MM.1S (cell line): ENCODE results near the gene SUMF2.
"Not testable (repeated sequence)": the region's sequence is repeated elsewhere in the genome, so short reads cannot be mapped to it uniquely, and the experiment has no call there.

Experiments
- CTCF ChIP-seq: fragments of 300-600 bp; sonication (generic); IDR thresholded peaks from 2 replicates; pipeline ENCODE4 v1.5.1; 2016; ENCODE audit warnings: antibody characterized with exemption, low read length, mixed read lengths
- EZH2 ChIP-seq: fragments of 300-600 bp; sonication (generic); optimal IDR thresholded peaks from 2 replicates; pipeline ENCODE3; 2017; ENCODE audit warnings: low read depth, mild to moderate bottlenecking, antibody characterized with exemption, low read length, mixed read lengths
- EZH2phosphoT487 ChIP-seq: fragments of 300-600 bp; sonication (generic); IDR thresholded peaks from 2 replicates; pipeline ENCODE4 v1.6.1; 2018; ENCODE audit warnings: antibody characterized with exemption, low read length

- not testable (repeated sequence) for TF ChIP-seq CTCF, EZH2, EZH2phosphoT487
Observed at GRCh38 chr7:56066376-56066775, 2.3 kb downstream of the SUMF2 start.
